ENCODE data around the gene NT5C. TPM values are rescaled to one million over a fixed set of nuclear protein-coding genes. Genes with fewer than 3 reads are reported as not detected.

Gene NT5C
- total RNA-seq, 1 experiment from 2014 or later = 115 TPM

DNA sequence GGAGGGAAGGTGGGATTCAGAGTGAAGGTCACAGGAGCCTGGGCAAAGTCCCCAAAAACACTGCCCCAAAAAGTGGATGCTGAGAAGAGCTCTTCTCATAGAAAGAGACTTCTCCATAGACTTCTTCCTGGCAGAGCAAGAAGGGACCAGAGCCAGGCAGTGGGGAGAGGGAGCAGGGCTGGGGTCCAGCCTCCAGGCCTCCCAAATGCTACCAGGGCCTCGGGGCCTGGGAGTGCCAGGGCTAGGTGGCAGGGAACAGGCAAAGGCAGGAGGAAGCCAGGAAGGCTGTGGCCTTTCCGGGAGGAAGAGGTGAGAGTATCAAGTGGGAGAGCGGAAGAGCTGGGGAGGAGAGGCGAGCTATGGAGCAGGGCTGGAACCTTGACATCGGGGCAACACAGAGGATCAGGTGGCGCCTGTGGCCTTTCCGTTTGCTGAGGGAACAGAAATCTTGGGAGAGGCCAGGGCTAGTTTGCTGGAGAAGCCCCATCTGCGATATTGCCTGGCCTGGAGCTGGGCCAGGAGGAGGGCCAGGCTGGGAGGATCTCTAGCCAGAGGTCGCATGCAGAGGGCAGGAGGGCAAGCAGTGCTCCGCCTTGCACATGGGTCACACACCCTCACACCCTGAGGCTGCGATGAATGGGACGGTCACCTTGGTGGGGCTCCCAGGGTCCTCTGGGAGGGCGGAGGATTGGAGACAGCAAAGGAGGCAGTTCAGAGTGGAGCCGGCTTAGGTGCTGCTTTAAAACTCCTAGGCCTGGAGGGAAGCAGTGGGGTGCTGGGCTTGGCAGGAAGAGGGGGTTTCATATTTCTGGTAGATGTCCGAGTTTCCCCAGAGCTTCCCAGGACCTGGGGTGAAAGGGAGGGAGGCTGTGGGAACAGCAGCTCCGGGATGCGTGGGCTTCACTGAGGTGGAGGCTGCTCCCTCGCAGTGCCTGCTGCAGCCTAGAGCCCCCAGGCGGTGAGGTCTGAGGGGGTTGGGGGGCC lies 40.4 kb downstream of the NT5C start:
- H3K27ac ChIP-seq (ENCODE audit: low read depth, low read length) = peak overlapping the region; percentile 64
- ATAC-seq = no peak
- H3K79me2 ChIP-seq (ENCODE audit: insufficient read depth, low read length) = peaks cover 63% of the 10 kb centered on the region
- no peaks in the 10 kb centered on the region for H3K9me3 ChIP-seq (ENCODE audit: control insufficient read depth in 1 of 2, insufficient read depth in 1 of 2, low read depth in 1 of 2, low read length in 2 of 2)
- H3K27me3 ChIP-seq (ENCODE audit: insufficient read depth, low read length) = no peaks in the 10 kb centered on the region
- H3K36me3 ChIP-seq (ENCODE audit: control insufficient read depth in 1 of 2, insufficient read depth in 2 of 2, low read length in 2 of 2) = peaks cover 0 to 6% of the 10 kb centered on the region in 2 experiments; a peak in 1 of 4 replicates
- POLR2A ChIA-PET = interaction anchor here (0.7 to 1.9 kb wide), 3 partner anchors 12 to 56 kb away, joined by 3 to 8 read pairs (median 6); no protein-coding TSS in a partner anchor
- intact Hi-C loops (cut with micrococcal nuclease) = no loop called here
- TF ChIP-seq, protein P1, sequence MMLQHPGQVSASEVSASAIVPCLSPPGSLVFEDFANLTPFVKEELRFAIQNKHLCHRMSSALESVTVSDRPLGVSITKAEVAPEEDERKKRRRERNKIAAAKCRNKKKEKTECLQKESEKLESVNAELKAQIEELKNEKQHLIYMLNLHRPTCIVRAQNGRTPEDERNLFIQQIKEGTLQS (IDR thresholded peaks at IDR 0.05) = no peak
- TF ChIP-seq, protein P2, sequence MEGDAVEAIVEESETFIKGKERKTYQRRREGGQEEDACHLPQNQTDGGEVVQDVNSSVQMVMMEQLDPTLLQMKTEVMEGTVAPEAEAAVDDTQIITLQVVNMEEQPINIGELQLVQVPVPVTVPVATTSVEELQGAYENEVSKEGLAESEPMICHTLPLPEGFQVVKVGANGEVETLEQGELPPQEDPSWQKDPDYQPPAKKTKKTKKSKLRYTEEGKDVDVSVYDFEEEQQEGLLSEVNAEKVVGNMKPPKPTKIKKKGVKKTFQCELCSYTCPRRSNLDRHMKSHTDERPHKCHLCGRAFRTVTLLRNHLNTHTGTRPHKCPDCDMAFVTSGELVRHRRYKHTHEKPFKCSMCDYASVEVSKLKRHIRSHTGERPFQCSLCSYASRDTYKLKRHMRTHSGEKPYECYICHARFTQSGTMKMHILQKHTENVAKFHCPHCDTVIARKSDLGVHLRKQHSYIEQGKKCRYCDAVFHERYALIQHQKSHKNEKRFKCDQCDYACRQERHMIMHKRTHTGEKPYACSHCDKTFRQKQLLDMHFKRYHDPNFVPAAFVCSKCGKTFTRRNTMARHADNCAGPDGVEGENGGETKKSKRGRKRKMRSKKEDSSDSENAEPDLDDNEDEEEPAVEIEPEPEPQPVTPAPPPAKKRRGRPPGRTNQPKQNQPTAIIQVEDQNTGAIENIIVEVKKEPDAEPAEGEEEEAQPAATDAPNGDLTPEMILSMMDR (IDR thresholded peaks at IDR 0.05 in 2 of 3, conservative IDR thresholded peaks at IDR 0.05 in 1 of 3; ENCODE audit: borderline replicate concordance in 1 of 3, insufficient read depth in 1 of 3, low read depth in 2 of 3, low read length in 2 of 3) = no peak
- TF ChIP-seq RAD21 (IDR thresholded peaks at IDR 0.05; ENCODE audit: low read depth) = no peak
- 0 out of 2 replicates have a peak, but pooled peaks have one; percentile 14 for TF ChIP-seq POLR2AphosphoS5 (IDR thresholded peaks at IDR 0.05; ENCODE audit: low read depth, low read length)
- RAD21 ChIA-PET (ENCODE audit: low non-redundant PET in 1 of 2, low total read pairs in 2 of 2, uncharacterized antibody in 2 of 2, unreplicated experiment in 2 of 2) = no interaction called here
- H2AFZ ChIP-seq (ENCODE audit: low read depth, low read length, poor library complexity, severe bottlenecking) = no peak overlapping the region
- H4K20me1 ChIP-seq (ENCODE audit: insufficient read depth) = no peaks in the 10 kb centered on the region
- H3K4me3 ChIP-seq (replicated peaks in 1 of 2; ENCODE audit: low read depth in 1 of 2, low read length in 2 of 2) = no peak overlapping the region; a peak in 1 of 4 replicates
- CTCF ChIA-PET = interaction anchor here (1.4 kb wide), 1 partner anchor 129 kb away, joined by 3 read pairs; no protein-coding TSS in a partner anchor
- no TSS peak for BruUV-seq (replicated peaks)
- H3K9ac ChIP-seq (ENCODE audit: low read length) = peak overlapping the region; percentile 97
- no peak for DNase-seq (ENCODE audit: low read depth, low spot score)
- peaks cover 76 to 97% of the 10 kb centered on the region in 2 experiments for H3K4me1 ChIP-seq (ENCODE audit: control insufficient read depth in 1 of 2, insufficient read depth in 2 of 2, low read length in 2 of 2)
- peak overlapping the region; percentile 92 for H3K4me2 ChIP-seq (ENCODE audit: low read length)
- H3K9me2 ChIP-seq (ENCODE audit: insufficient read depth) = no peaks in the 10 kb centered on the region

Measured in HCT116 (cell line).